Keratinocyte (primary cell): Measurements from ENCODE around the gene ZFPM1.

Experiments used
- EZH2 ChIP-seq: IDR thresholded peaks from one replicate; pipeline ENCODE4 v1.6.1; 2012; ENCODE audit warnings: inconsistent platforms, mild to moderate bottlenecking, low read length, moderate library complexity
- TF ChIP-seq, protein P1 (sequence below), 3 experiments: IDR thresholded peaks in 1 of 3; conservative IDR thresholded peaks in 1 of 3; optimal IDR thresholded peaks in 1 of 3; 2 replicates in 2 of 3; 3 replicates in 1 of 3; pipeline versions ENCODE3 to v1.5.1; 2011; ENCODE audit warnings: low read length in 3 of 3, mild to moderate bottlenecking in 3 of 3, moderate library complexity in 2 of 3, control low read depth in 1 of 3, inconsistent platforms in 1 of 3; ENCODE audit not compliant: insufficient read depth in 2 of 3; ENCODE audit errors: extremely low read depth in 1 of 3

DNA sequence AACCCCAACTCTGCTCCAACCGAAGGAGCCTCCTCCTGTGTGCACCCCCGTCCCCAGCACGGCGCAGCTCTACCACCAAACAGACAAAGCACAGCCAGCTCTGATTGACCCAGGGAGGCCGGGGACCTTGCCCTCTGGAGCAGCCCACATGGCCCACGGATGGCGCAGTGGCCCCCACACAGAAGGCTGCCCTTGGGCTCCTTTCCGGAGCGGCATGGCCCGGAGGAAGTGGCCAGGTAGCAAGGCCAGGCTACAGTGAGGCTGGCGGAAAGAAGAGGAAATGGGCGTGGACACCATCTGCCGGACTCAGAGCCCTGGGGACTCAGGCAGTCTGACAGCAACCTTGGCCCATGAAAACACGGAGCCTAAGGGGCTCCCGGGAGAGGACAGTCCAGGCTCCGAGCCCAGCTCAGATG is 97.2 kb downstream of the ZFPM1 start:
- TF ChIP-seq, protein P1, sequence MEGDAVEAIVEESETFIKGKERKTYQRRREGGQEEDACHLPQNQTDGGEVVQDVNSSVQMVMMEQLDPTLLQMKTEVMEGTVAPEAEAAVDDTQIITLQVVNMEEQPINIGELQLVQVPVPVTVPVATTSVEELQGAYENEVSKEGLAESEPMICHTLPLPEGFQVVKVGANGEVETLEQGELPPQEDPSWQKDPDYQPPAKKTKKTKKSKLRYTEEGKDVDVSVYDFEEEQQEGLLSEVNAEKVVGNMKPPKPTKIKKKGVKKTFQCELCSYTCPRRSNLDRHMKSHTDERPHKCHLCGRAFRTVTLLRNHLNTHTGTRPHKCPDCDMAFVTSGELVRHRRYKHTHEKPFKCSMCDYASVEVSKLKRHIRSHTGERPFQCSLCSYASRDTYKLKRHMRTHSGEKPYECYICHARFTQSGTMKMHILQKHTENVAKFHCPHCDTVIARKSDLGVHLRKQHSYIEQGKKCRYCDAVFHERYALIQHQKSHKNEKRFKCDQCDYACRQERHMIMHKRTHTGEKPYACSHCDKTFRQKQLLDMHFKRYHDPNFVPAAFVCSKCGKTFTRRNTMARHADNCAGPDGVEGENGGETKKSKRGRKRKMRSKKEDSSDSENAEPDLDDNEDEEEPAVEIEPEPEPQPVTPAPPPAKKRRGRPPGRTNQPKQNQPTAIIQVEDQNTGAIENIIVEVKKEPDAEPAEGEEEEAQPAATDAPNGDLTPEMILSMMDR (optimal IDR thresholded peaks at IDR 0.05 in 1 of 3, IDR thresholded peaks at IDR 0.05 in 1 of 3, conservative IDR thresholded peaks at IDR 0.05 in 1 of 3; ENCODE audit: extremely low read depth in 1 of 3, insufficient read depth in 2 of 3, low read length in 3 of 3): no peak
- no peak for TF ChIP-seq EZH2
